ENCODE data around the gene PXMP4. TPM values are rescaled to one million over a fixed set of nuclear protein-coding genes. Genes with fewer than 3 reads are reported as not detected.

PXMP4 gene
- total RNA-seq, 2 donors from 2014 or later = 5.2 to 9.0 TPM

DNA sequence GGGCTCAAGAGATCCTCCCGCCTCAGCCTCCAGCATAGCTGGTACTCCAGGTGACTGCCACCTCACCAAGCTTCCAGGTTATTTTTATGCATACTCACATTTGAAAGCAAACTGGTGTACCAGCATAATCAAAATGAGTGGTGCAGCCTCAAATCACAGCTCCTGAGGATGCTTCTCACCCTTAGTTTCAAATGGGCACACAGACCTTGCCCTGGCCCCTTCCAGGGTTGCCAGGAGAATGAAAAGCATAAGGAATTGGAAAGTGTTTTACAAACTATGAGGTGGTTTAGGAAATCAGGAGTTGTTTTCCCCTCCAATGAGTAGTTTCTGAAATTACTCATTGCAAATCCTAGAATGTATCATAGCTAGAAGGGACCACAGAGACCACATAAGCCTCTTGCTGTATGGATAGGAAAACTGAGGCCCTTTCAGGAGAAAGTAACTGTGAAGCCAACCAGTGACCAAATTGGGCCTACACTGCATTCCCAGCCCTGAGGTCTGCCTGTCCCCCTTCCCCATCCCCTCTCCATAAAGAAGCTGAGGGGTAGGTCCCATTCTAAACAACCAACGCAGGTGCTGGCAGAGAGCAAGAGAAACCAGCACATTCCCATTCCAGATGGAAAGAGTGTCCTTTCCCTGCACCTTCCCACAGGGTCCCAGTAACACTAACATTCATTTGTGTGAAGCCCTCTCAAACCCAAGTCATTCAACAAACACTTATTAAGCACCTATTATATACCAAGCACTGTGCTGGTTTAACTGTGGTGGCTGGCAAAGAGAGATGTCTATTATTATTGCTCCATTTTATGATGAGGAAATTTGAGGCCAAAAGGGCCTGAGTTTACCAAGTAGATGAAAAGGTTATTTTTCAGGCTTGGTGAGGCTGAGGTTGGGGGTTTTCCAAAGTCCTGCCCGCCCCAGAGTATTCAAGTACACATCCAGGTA, 31.8 kb downstream of the PXMP4 start:
- DNase-seq (ENCODE audit: low spot score) = no peak
- intact Hi-C loops (cut with DNase I) = no loop called here

DNA sequence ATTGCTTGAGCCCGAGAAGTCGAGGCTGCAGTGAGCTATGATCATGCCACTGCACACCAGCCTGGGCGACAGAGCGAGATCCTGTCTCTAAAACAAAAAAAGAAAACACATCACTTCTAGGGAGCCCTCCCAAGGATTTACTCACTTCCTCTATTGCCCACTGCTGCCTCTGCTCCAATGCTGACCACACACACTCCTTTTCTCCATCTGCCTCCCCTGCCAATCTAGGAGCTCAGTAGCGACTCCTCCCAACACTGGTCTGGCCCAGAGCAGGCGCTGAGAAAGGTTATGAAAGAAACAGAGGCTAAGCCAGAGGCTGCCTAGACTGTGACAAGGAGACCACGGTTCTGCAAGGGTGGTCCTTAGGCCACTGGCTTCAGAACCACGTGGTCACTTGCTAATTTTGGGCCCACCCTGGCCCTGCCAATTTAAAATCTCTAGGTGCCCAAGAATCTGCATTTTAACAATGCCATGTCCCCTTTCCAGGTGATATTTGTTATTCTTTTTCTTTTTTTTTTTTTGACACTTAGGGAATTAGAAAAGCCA, 32.7 kb downstream of the PXMP4 start:
- intact Hi-C loops (cut with DNase I) = no loop called here
- DNase-seq (ENCODE audit: low spot score) = no peak

DNA sequence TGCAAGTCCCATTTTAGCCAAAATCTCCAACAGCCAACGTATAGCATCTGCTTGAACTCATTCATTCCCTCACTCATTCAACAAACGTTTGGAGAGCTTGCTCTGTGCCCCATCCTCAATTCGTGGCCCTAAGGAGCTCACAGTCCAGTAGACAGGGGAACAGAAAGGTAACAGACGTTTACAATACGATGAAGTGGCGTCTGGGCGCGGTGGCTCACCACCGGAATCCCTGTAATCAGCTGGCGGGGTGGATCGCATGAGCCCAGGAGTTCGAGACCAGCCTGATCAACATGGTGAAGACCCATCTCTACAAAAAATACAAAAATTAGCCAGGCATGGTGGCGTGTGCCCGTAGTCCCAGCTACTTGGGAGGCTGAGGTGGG, 33.1 kb downstream of the PXMP4 start:
- no peak for DNase-seq (ENCODE audit: low spot score)
- intact Hi-C loops (cut with DNase I) = no loop called here

DNA sequence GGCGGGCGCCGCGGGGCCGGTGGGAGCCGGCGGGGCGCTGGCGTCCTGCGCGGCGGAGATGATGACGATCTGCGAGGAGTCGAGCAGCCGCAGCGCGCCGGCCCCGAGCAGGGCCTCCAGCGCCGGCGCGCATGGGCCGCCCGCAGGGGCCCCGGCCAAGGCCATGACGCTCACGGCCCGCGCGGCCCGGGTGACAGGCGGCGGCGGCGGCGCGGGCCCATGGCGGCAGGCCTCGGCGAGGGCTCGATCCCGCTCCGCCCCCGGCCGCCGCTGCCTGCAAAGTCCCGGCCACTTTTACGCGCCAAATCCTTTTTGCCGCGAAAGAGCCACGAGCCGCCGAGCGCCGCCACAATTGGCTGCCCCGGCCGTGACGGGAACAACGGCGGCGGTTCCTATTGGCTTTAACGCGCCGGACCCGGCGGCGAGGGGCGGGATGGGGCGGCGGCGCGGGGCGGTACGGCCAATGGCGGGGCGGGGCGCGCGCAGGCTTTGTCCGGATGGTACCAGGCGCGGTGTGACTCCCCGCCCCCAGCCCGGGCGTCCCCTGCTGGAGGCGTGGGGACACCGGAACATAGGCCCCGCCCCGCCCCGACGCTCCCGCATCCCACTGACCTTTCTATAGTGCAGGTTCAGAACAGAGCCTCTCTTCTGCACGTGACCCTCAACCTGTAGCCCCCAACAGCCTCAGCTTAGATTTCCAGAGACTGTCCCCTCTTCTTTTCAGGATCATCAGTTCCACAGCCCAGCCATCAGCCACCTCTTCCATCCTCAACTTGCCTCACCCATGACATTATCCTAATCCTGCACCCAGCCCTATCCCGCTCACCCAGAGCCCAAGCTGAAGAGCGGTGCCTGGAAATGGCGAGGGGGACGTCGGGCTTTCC, 33.8 kb downstream of the PXMP4 start, which contains the start of gene E2F1:
Gene E2F1, minus strand, starts transcription at position 286 of the 884 bp plus-strand sequence. Its CDS starts 121 bp downstream, at position 165.
- intact Hi-C loops (cut with DNase I) = no loop called here
- DNase-seq (ENCODE audit: low spot score) = peak; percentile 99

DNA sequence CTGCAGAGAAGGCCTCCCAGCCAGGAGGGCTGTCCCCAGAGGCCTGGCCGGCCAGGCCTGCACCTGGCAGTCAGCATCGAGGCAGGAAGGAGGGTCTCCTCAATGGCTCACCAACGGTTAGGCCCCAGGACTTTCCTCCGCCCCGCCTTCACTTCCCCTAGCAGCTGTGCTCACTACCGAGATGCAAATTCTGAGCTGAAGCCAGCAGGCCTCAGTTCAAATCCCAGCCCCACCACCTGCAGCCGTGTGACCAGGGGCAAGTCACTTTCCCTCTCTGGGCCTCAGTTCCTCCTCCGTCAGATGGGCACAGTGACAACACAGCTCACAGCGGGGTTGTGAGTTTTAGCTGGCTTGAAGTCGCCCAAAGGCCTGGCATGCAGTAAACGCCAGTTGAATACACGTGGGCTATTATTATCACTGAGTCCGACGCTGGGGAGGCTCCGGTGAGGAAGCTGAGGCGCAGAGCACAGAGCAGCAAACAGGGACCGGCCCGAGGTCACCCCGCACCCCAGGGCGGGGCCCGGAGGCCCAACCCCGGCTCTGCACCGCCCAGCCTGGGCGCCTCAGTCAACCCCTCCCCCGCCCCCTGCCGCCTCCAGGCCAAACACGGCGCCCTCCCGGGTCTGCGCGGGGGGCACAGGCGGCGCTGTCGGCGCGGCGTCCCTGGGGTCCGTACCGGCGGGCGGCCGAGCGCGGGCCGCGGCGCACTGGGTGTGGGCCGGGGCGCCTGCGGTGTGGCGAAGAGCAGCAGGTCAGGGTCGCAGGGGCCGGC, 34.6 kb downstream of the PXMP4 start:
- intact Hi-C loops (cut with DNase I) = no loop called here
- DNase-seq (ENCODE audit: low spot score) = no peak

DNA sequence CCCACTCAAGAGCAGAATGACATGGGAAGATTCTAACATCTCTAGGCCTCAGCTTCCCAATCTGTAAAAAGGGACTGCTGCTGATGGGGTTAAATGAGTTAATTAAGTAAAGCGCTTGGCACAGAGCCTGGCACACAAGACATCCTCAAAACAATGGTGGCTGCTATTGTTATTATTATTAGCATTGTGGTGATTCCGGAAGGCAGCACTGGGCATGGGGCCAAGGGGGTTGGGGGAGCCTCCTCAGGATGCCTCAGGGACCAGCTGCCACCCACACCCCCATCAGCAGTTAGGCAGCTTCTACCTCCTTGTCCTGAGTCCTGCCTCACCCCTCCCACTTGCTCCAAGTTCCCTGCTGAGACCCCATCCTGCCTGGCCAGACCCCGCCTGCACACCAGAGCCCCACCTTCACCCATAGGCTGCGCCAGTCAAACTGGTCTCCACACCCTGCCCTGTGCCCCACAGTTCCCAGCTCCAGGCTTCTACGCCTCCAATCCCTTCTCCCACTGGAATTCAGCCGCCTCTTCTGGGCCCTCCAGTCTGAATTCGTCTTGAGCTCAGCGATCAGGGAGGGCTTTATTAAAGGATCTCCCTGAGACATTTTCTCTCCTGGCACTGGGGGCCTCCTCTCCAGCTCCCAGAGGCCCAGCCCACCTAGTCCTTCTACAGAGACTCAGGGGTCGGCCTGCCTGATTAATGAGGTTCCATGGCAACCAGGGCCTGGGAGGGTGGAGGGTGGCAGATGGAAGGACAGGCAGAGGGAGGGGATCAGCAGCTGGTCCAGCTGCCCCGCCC, 35.4 kb downstream of the PXMP4 start:
- intact Hi-C loops (cut with DNase I) = no loop called here
- DNase-seq (ENCODE audit: low spot score) = no peak

DNA sequence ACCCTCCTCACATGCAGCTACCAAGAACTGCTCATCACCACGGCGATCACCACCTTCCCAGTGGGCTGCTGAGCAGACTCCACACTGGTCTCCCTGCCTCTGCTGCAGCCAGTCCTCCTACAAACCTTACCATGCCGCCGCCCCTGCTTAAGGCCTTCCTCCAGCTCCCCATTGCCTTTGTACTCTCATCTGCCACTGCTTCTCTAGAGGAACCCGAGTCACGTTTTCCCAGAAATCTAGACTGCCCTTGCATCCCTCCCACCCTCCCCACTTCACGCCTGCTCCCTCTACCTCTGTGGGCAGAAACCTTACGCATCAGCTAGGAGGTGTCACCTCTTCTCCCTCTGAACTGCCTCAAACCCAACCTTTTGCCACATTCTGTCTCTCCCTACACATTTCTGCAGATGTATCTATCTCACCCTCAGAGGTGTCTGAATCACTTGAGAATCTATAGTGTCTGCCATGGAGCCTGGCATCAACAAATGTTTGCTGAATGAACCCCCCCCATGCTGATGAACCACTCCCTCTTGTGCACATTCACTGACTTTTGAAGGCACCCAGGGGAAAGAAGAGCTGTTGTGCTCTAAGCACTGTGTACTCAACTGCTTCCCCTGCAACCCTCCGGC, 38.3 kb downstream of the PXMP4 start:
- intact Hi-C loops (cut with DNase I) = no loop called here
- no peak for DNase-seq (ENCODE audit: low spot score)

DNA sequence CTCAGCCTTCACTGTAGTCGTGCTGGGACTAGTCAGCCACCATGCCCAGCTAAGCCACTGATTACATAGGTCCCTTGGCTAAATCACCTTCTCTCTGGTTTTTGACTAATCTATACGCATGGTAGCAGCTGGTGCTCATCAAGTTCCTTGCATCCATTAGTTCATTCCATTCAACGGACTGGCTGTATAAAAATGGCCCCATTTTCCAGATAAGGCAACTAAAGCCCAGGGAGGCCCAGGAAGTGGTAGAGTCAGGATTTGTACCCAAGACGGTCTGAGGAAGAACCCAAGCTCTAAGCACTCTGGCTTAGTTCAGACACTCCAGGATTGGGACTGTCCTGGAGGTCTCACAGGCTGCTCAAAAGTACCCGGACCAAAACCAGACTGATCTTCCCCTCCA, 38.8 kb downstream of the PXMP4 start:
- intact Hi-C loops (cut with DNase I) = no loop called here
- no peak for DNase-seq (ENCODE audit: low spot score)

DNA sequence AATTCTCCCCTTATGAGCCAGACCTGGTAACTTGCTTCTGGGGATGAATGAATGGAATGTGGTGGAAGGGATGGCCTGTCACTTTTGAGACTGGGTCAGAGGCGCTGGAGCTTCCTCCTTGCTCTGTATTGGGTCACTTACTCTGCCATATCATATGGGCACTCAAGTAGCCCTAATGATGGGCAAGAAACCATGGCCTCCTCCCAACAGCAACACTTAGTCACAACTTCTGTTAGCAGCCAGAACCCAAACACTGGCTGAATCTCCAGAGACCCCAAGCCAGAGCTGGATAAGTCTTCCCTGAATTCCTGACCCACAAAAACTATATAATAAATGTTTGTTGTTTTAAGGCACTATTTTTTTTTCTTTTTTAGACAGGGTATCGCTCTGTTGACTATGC, 39.4 kb downstream of the PXMP4 start:
- DNase-seq (ENCODE audit: low spot score) = no peak
- intact Hi-C loops (cut with DNase I) = no loop called here

DNA sequence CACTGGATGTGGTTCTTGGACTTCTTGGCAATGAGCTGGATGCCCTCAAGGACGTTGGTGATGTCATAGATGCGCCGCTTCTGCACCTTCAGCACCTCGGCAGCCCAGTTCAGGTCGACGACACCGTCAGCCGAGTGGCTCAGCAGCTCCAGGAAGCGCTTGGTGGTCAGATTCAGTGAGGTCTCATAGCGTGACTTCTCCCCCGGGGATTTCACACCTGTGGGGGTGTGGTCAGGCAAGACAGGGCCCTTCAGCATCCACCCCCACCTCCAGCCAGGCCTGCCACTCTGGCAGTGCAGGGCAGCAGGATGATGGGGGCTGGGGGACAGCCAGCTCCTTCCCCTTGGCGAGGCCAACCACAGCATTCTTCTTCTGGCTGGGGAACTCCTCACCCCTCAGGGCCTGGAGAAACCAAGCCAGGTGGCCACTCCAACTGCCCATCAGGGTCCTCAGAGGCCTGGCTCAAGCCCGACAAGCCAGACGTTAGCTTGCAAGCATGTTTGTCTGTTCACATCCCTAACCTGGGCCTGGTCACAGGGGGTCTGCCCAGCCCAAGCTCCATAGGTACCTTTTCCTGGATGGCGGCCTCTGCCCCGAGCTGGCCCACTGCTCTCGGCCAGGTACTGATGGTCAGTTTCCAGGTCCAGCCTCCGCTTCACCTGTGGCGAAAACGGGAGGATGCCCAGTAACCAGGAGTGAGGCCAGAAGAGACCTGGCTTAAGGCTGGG, 40.2 kb downstream of the PXMP4 start:
- DNase-seq (ENCODE audit: low spot score) = no peak
- intact Hi-C loops (cut with DNase I) = no loop called here

DNA sequence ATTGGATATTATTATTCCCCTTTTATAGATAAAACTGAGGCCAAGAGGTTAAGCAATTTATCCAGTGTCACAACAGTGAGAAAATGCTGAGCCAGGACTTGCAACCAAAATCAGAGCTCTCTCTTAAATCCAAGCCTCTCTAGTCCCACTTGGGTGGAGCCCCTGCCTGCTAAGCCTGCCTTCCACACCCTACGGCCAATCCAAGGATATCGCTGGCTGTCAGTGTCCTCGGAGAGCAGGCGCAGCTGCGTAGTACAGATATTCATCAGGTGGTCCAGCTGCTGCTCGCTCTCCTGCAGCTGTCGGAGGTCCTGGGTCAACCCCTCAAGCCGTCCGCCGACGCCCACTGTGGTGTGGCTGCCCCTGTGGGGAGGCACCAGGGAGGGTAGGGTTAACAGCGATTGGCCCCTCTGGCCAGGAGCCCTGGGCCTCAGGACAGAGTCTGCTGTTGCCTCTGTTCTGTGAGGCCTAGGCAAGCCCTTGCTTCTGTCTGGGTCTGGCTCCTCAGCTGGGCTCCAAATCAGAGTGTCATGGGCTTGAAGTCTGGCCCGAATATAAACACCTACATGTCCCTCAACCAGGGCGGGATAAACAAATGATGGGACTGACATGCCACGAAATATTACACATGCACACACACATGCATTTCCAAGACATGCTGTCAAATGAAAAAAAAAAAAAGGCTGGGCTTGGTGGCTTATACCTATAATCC, 42.0 kb downstream of the PXMP4 start:
- no peak for DNase-seq (ENCODE audit: low spot score)
- intact Hi-C loops (cut with DNase I) = no loop called here

DNA sequence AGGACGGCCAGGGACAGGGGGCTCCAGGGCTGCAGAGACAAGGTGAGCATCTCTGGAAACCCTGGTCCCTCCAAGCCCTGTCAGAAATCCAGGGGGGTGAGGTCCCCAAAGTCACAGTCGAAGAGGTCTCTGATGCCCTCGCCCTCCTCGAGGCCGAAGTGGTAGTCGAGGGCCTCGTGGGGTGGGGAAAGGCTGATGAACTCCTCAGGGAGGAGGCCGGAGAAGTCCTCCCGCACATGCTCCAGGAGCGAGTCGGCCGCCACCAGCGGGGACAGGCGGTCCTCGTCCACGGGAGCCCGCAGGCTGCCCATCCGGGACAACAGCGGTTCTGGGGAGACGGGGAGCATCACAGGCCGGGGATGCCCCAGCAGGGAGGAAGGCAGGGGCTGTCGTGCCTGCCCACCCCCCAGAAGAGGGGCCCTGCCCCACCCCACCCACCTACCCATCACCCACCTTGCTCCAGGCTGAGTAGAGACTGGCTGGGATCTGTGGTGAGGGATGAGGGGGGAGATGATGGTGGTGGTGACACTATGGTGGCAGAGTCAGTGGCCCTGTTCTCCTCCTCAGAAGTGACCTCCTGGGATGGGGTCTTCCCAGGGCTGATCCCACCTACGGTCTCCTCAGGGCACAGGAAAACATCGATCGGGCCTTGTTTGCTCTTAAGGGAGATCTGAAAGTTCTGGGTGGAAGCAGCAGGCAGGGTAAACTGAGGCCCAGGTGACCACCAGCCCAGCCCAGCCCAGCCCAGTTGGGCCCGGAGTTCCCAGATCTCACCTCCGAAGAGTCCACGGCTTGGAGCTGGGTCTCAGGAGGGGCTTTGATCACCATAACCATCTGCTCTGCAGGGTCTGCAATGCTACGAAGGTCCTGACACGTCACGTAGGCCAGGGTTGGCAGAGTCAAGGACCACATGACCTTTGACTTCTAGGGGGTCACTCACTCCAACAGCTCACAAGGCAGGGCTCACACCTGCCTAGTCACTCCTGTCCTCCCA, 43.2 kb downstream of the PXMP4 start:
- intact Hi-C loops (cut with DNase I) = no loop called here
- DNase-seq (ENCODE audit: low spot score) = no peak

DNA sequence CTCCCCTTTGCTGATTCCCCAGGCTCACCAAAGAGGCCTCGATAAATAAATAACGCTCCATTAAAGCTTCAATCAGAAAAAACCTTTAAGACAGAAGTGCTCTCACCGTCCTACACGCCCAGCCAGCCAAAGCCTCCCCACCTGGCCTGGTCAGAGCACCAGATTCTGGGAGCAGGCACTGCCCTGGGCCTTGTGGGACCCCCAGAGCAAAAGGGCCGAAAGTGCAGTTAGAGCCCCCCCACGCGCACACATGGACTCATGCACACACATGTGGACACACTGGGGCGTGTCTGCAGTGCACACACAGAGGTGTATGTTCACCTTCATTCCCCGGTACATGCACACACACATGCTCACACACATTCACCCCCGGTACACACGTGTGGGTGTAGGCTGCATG, 44.0 kb downstream of the PXMP4 start:
- no peak for DNase-seq (ENCODE audit: low spot score)
- intact Hi-C loops (cut with DNase I) = no loop called here

DNA sequence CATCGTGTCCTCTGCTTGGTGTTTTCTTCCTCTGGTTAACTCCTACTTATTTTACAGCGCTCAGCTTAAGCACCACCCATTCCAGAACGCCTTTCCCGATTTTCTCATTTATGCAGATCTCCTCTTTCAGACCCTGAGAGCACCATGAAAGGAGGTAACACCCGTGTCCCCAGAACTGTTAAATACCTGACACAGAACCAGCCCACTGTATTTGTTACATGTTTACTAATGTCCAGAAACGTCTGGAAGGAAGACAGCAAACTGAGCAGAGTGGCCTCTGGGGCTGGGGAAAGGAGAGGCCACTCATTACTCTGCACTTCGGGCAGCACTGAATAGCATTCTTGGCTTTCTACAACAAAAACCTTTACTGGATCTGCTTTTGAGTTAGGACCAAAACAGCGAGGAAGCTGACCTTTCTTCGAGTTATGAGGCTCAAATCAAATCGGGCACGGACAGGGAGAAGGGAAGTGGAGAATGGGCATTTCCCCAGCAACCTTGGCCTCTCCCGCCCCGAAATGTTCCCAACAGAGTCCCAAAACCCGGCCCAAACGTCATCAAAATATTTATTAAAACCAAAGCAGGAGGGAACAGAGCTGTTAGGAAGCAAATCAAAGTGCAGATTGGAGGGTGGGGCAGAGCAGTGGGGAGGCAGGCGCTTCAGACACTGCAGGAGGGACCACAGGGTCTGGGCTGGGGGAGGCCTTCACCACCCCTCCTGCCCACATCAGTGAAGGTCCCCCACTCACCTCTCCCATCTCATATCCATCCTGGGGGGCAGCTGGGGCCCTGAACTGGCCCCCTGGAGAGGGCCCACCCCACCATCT, 44.8 kb downstream of the PXMP4 start:
- DNase-seq (ENCODE audit: low spot score) = no peak
- intact Hi-C loops (cut with DNase I) = no loop called here

Data from posterior vena cava (tissue), 2 donors.